SK-N-SH treated with all-trans-retinoic acid at 6 μM for 48 hours (cell line): ENCODE data around the gene ZNF107.

Experiments
- CSDC2 ChIP-seq: fragments of 250-450 bp; sonication (Bioruptor Pico); IDR thresholded peaks from 2 replicates; pipeline ENCODE4 v1.5.0; 2020; ENCODE audit warnings: mild to moderate bottlenecking, moderate library complexity
- SNAI2 ChIP-seq: fragments of 250-450 bp; sonication (Bioruptor Pico); IDR thresholded peaks from 2 replicates; pipeline ENCODE4 v1.5.0; 2020; ENCODE audit warnings: mild to moderate bottlenecking, moderate library complexity
- TCF4 ChIP-seq: fragments of 250-450 bp; sonication (Bioruptor Pico); IDR thresholded peaks from 2 replicates; pipeline ENCODE4 v1.8.0; 2021; ENCODE audit warnings: mild to moderate bottlenecking, moderate library complexity, borderline replicate concordance
- TOX ChIP-seq: fragments of 250-450 bp; sonication (Bioruptor Pico); IDR thresholded peaks from 2 replicates; pipeline ENCODE4 v1.8.0; 2021; ENCODE audit warnings: mild to moderate bottlenecking, moderate library complexity, borderline replicate concordance
- ZFP30 ChIP-seq: fragments of 450-650 bp; formaldehyde crosslinking; IDR thresholded peaks from 2 replicates; pipeline ENCODE4 v1.5.0; 2022; ENCODE audit warnings: mild to moderate bottlenecking, moderate library complexity
- TF ChIP-seq, protein P1 (sequence below): fragments of 250-450 bp; sonication (Bioruptor Pico); IDR thresholded peaks from 2 replicates; pipeline ENCODE4 v1.5.1; 2020; ENCODE audit warnings: low read depth, mild to moderate bottlenecking, moderate library complexity
- TF ChIP-seq, protein P2 (sequence below): fragments of 250-450 bp; sonication (Bioruptor Pico); IDR thresholded peaks from 2 replicates; pipeline ENCODE4 v1.8.0; 2021; ENCODE audit warnings: low read depth, mild to moderate bottlenecking, moderate library complexity, borderline replicate concordance
- TF ChIP-seq, protein P3 (sequence below): fragments of 250-450 bp; sonication (Bioruptor Pico); IDR thresholded peaks from 2 replicates; pipeline ENCODE4 v1.5.0; 2020; ENCODE audit warnings: mild to moderate bottlenecking, moderate library complexity
- TF ChIP-seq, protein P4 (sequence below): fragments of 250-450 bp; sonication (Bioruptor Pico); IDR thresholded peaks from 2 replicates; pipeline ENCODE4 v1.8.0; 2020; ENCODE audit warnings: mild to moderate bottlenecking, moderate library complexity, borderline replicate concordance

DNA sequence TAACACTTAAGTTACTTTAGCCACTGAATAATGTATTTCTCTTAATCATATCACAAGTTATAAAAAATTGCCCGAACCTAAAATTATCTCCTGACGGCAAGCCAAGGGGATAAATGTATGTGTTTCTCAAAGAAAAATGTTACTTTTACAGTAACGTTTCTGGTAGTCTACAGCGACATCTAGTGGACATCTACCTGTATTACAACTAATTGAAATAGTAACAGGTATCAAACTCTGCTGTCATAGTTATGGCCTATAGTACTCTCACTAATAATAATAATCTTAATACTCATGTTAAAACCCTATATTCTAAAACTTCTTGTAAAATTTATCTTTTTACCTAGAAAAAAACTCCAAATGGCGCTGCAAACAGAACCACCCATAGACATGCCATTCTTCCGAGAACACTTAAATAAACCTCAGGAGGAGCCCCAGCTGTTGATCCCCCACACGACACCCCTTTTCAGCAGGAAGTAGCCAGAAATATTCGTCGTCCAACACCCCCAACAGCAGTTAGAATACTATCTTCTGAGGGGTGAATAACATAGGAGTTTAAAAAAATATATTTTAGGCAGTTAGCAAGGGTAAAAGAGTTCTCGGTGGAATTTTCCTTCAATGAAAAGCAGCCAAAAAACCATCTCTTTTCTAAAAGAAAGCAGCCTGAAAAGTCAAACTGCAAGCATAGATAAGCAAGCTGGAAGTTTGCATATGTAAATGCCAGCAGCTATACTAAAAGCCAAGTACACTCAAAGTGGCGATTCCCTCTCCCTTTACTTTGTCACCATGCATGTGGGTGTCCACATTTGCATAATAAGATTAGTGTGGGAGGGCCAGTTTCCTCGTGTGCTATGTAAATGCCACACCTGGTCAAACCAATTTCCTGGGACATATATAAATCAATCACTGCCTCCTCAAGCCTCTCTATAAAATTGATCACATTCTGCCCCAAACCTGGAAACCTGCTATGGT is 40.5 kb upstream of the ZNF107 start:
- TF ChIP-seq, protein P1, sequence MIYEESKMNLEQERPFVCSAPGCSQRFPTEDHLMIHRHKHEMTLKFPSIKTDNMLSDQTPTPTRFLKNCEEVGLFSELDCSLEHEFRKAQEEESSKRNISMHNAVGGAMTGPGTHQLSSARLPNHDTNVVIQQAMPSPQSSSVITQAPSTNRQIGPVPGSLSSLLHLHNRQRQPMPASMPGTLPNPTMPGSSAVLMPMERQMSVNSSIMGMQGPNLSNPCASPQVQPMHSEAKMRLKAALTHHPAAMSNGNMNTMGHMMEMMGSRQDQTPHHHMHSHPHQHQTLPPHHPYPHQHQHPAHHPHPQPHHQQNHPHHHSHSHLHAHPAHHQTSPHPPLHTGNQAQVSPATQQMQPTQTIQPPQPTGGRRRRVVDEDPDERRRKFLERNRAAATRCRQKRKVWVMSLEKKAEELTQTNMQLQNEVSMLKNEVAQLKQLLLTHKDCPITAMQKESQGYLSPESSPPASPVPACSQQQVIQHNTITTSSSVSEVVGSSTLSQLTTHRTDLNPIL (CRISPR knock-in tag) = no peak
- TF ChIP-seq TCF4 (CRISPR knock-in tag) (no peak), ZFP30 (CRISPR knock-in tag) (no peak), SNAI2 (CRISPR knock-in tag) (no peak), TOX (CRISPR knock-in tag) (no peak), CSDC2 (CRISPR knock-in tag) (no peak)
- TF ChIP-seq, protein P2, sequence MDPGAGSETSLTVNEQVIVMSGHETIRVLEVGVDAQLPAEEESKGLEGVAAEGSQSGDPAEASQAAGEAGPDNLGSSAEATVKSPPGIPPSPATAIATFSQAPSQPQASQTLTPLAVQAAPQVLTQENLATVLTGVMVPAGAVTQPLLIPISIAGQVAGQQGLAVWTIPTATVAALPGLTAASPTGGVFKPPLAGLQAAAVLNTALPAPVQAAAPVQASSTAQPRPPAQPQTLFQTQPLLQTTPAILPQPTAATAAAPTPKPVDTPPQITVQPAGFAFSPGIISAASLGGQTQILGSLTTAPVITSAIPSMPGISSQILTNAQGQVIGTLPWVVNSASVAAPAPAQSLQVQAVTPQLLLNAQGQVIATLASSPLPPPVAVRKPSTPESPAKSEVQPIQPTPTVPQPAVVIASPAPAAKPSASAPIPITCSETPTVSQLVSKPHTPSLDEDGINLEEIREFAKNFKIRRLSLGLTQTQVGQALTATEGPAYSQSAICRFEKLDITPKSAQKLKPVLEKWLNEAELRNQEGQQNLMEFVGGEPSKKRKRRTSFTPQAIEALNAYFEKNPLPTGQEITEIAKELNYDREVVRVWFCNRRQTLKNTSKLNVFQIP (CRISPR knock-in tag) = no peak
- TF ChIP-seq, protein P3, sequence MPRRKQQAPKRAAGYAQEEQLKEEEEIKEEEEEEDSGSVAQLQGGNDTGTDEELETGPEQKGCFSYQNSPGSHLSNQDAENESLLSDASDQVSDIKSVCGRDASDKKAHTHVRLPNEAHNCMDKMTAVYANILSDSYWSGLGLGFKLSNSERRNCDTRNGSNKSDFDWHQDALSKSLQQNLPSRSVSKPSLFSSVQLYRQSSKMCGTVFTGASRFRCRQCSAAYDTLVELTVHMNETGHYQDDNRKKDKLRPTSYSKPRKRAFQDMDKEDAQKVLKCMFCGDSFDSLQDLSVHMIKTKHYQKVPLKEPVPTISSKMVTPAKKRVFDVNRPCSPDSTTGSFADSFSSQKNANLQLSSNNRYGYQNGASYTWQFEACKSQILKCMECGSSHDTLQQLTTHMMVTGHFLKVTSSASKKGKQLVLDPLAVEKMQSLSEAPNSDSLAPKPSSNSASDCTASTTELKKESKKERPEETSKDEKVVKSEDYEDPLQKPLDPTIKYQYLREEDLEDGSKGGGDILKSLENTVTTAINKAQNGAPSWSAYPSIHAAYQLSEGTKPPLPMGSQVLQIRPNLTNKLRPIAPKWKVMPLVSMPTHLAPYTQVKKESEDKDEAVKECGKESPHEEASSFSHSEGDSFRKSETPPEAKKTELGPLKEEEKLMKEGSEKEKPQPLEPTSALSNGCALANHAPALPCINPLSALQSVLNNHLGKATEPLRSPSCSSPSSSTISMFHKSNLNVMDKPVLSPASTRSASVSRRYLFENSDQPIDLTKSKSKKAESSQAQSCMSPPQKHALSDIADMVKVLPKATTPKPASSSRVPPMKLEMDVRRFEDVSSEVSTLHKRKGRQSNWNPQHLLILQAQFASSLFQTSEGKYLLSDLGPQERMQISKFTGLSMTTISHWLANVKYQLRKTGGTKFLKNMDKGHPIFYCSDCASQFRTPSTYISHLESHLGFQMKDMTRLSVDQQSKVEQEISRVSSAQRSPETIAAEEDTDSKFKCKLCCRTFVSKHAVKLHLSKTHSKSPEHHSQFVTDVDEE (CRISPR knock-in tag) = no peak
- TF ChIP-seq, protein P4, sequence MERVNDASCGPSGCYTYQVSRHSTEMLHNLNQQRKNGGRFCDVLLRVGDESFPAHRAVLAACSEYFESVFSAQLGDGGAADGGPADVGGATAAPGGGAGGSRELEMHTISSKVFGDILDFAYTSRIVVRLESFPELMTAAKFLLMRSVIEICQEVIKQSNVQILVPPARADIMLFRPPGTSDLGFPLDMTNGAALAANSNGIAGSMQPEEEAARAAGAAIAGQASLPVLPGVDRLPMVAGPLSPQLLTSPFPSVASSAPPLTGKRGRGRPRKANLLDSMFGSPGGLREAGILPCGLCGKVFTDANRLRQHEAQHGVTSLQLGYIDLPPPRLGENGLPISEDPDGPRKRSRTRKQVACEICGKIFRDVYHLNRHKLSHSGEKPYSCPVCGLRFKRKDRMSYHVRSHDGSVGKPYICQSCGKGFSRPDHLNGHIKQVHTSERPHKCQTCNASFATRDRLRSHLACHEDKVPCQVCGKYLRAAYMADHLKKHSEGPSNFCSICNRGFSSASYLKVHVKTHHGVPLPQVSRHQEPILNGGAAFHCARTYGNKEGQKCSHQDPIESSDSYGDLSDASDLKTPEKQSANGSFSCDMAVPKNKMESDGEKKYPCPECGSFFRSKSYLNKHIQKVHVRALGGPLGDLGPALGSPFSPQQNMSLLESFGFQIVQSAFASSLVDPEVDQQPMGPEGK (CRISPR knock-in tag) = no peak
